ENCODE data around the gene PRKAR2A. TPM values are rescaled to one million over a fixed set of nuclear protein-coding genes. Genes with fewer than 3 reads are reported as not detected.

PRKAR2A gene
- total RNA-seq, result 21.2 and 30.6 TPM in 2 replicates

DNA sequence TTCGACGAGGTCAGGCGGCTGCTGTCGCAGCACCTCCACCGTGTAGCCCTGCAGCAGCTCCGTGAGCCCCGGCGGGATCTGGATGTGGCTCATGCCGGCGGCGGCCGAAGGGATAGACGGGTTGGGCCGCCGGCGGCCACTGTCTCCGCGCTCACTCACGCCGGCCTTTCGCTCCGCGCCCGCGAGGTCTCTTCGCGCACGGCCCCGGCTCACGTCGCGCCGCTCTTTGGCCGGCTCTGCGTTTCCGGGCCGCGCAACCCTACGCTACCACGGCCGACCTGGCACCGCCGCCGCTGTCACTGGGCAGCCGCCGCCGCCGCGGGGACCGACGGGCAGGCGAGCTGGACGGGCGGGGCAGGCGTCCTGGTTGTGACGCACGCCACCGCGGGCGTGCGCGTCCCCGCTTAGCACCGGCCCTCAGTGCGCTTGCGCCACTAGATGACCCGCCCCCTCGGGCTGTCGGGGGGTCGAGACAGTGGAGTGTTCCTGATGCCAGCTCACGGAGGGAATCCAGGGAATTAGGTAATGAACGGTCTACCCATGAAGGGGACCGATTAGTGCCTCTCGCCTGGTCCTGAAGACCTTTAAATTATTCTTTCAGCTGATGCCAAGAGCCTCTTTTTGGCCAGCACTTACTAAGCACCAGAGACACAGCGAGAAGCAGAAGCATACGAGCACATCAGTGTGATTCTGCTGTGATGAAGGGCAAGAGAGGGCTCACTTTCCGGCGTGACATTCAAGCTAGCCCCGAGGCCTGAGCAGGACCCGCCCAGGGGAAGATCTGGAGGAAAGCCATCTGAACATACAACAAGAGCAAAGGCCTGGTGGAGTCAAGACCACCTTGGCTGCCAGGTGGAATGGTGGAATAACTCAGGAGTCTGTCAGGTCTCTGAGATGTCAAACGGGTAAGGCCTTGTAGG, at the start of gene PRKAR2A:
Gene PRKAR2A (minus strand): TSS at position 371 of the 920 bp plus-strand sequence. CDS start 278 bp downstream, at position 93.

DNA sequence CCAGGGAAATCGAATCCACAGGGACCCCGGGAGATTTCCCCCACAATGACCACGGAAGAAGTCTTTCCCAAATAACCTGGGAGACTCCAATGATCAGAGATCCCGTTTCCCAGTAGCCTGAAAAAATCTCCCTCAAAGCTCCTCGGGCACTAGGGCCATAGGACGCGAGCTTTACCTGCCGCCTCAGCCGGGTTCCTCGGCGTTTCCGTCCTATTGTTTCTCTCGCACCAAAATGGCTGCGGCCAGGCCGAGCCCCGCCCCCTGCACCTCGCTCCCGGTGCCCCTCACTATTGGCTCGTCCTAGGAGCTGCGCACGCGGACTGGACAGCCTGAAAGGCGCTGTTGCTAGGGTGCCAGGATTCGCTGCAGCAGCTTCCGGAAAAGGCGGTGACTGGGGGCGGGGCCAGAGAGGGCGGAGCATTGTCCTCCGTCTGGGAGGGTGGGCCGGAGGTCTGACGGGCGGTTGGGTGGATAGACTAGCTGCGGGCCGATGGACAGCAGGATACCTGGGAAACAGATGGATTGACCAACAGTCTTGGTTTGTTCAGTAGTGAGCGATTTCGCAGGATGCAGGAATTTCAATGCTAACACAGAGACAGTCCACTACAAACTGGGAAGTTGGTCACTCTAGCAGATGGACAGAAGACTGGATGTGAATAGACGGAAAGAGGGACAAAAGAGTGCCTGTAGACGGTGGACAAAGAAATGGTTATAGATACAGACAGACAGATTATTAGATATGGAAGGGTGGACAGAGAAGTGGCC, 130.5 kb downstream of the PRKAR2A start, which contains the start of gene IP6K2:
Gene IP6K2 (minus strand): TSS at position 240 of the 765 bp plus-strand sequence. CDS start 21,930 bp downstream, outside the sequence.

Other genes with a start within 250 kb of the PRKAR2A start
- gene UQCRC1, start 238.2 kb downstream of the PRKAR2A start, total RNA-seq, result 130 and 150 TPM in 2 replicates
- gene TMEM89, start 226.1 kb downstream of the PRKAR2A start, total RNA-seq, result not detected in 2 replicates
- 17.7 and 19.2 TPM in 2 replicates for gene SLC26A6, start 212.4 kb downstream of the PRKAR2A start, total RNA-seq
- 1.5 and 2.2 TPM in 2 replicates for gene CELSR3, start 185.0 kb downstream of the PRKAR2A start, total RNA-seq
- 21.4 and 28.5 TPM in 2 replicates for gene NCKIPSD, start 162.0 kb downstream of the PRKAR2A start, total RNA-seq
- gene IP6K2, start 130.7 kb downstream of the PRKAR2A start, total RNA-seq, result 56.8 and 63.0 TPM in 2 replicates
- 15.5 and 16.7 TPM in 2 replicates for gene SLC25A20, start 51.0 kb upstream of the PRKAR2A start, total RNA-seq
- 33.6 and 41.9 TPM in 2 replicates for gene ARIH2, start 71.0 kb upstream of the PRKAR2A start, total RNA-seq
- 23.0 and 27.6 TPM in 2 replicates for gene P4HTM, start 142.4 kb upstream of the PRKAR2A start, total RNA-seq
- gene WDR6, start 159.5 kb upstream of the PRKAR2A start, total RNA-seq, result 70.8 and 72.8 TPM in 2 replicates
- gene DALRD3, start 170.7 kb upstream of the PRKAR2A start, total RNA-seq, result 38.5 and 40.8 TPM in 2 replicates
- gene NDUFAF3, start 174.2 kb upstream of the PRKAR2A start, total RNA-seq, result 48.8 and 52.8 TPM in 2 replicates
- 267 and 271 TPM in 2 replicates for gene IMPDH2, start 181.5 kb upstream of the PRKAR2A start, total RNA-seq
- gene QRICH1, start 246.2 kb upstream of the PRKAR2A start, total RNA-seq, result 41.1 and 45.7 TPM in 2 replicates